K562 (cell line): ENCODE results near the gene NCOA3. TPM values are rescaled to one million over a fixed set of nuclear protein-coding genes. Genes with fewer than 3 reads are reported as not detected.

ENCODE experiments used
- ATAC-seq: fragments of 200-7000 bp; cut with Tn5 transposase; 3 replicates; pipeline ENCODE4 v1.9.1; 2020; ENCODE audit warnings: moderate library complexity
- BruUV-seq: library from RNA; stranded (reverse); fragments of 400-500 nt; replicated peaks from 2 replicates; lab custom pipeline; 2021; lab: Mats Ljungman, UMichigan
- CTCF ChIA-PET: fragments of 300-600 bp; formaldehyde crosslinking; extraction: SDS; loops from one replicate; lab custom pipeline; 2021; ENCODE audit warnings: low intra/inter-chr PET ratio; lab: Yijun Ruan, JAX
- POLR2A ChIA-PET: fragments of 300-600, 350-650 bp; sonication (Branson Sonifier 250); formaldehyde crosslinking; extraction: SDS; loops from one replicate; lab custom pipeline; 2021; ENCODE audit warnings: antibody characterized with exemption, inconsistent platforms; lab: Yijun Ruan, JAX
- DNase-seq, 4 experiments: peaks; one replicate each; pipeline versions ENCODE4 v3.0.0 to v3.0.0-alpha.2; 2011 to 2018; ENCODE audit warnings: low spot score in 3 of 4, mixed read lengths in 3 of 4; ENCODE audit errors: extremely low read depth in 1 of 4
- FAIRE-seq: peaks from 2 replicates; lab custom pipeline; 2011; peaks lifted over from hg19 to GRCh38; lab: Jason Lieb, UNC
- H2AFZ ChIP-seq: 2 replicates; pipeline ENCODE4 v1.6.0; 2011; ENCODE audit warnings: low read depth, low read length, control low read depth, inconsistent platforms
- H3K27ac ChIP-seq: fragments of 200-600 bp; 3 replicates; pipeline ENCODE4 v1.8.0; 2011; ENCODE audit warnings: low read depth, mild to moderate bottlenecking, control low read depth, inconsistent platforms, low read length, moderate library complexity, mixed read lengths; ENCODE audit errors: extremely low read depth
- H3K27me3 ChIP-seq, 2 experiments: fragments of 300-600 bp in 1 of 2; 2 replicates in 1 of 2; 3 replicates in 1 of 2; pipeline versions ENCODE4 v1.6.0 to v1.8.0; 2011; ENCODE audit warnings: inconsistent platforms in 2 of 2, low read length in 2 of 2, mild to moderate bottlenecking in 1 of 2, mixed read lengths in 1 of 2, moderate library complexity in 1 of 2; ENCODE audit not compliant: control insufficient read depth in 2 of 2, insufficient read depth in 2 of 2
- H3K36me3 ChIP-seq: fragments of 300-600 bp; 3 replicates; pipeline ENCODE4 v1.8.0; 2011; ENCODE audit warnings: mild to moderate bottlenecking, low read length, inconsistent platforms; ENCODE audit not compliant: control insufficient read depth, insufficient read depth
- H3K4me1 ChIP-seq, 2 experiments: fragments of 200-600 bp in 1 of 2; replicated peaks in 1 of 2; 2 replicates in 1 of 2; 3 replicates in 1 of 2; pipeline versions ENCODE4 v1.5.1 to v1.8.0; 2011; ENCODE audit warnings: inconsistent platforms in 2 of 2, low read length in 2 of 2, mild to moderate bottlenecking in 1 of 2, mixed read lengths in 1 of 2, moderate library complexity in 1 of 2; ENCODE audit not compliant: control insufficient read depth in 2 of 2, insufficient read depth in 2 of 2
- H3K4me2 ChIP-seq: 2 replicates; pipeline ENCODE4 v1.6.1; 2011; ENCODE audit warnings: low read length, control low read depth, inconsistent platforms, mixed read lengths; ENCODE audit not compliant: insufficient read depth
- H3K4me3 ChIP-seq: fragments of 200-600 bp; sonication (generic), shearing (Covaris generic); 2 replicates; pipeline ENCODE4 v1.5.1; 2016; ENCODE audit warnings: control low read depth, inconsistent platforms
- H3K79me2 ChIP-seq: fragments of 200-600 bp; 3 replicates; pipeline ENCODE4 v1.8.0; 2011; ENCODE audit warnings: low read length, inconsistent platforms; ENCODE audit not compliant: control insufficient read depth, insufficient read depth
- H3K9ac ChIP-seq, 2 experiments: 2 replicates each; pipeline versions ENCODE4 v1.6.0 to v1.6.1; 2011; ENCODE audit warnings: low read depth in 2 of 2, low read length in 2 of 2, control low read depth in 1 of 2, inconsistent platforms in 1 of 2, mild to moderate bottlenecking in 1 of 2, mixed read lengths in 1 of 2; ENCODE audit not compliant: insufficient read depth in 1 of 2
- H3K9me1 ChIP-seq: one replicate; pipeline ENCODE4 v1.6.0; 2011; ENCODE audit warnings: inconsistent platforms, mild to moderate bottlenecking, low read length, moderate library complexity; ENCODE audit not compliant: control insufficient read depth, insufficient read depth
- H3K9me3 ChIP-seq: replicated peaks from 2 replicates; pipeline ENCODE4 v1.5.1; 2011; ENCODE audit warnings: low read depth, low read length, inconsistent platforms; ENCODE audit not compliant: control insufficient read depth, insufficient read depth
- H4K20me1 ChIP-seq: replicated peaks from 2 replicates; pipeline ENCODE4 v1.6.1; 2011; ENCODE audit warnings: low read length, inconsistent platforms, mixed read lengths; ENCODE audit not compliant: control insufficient read depth, insufficient read depth
- PML ChIP-seq: IDR thresholded peaks from 2 replicates; pipeline ENCODE4 v1.6.1; 2012; ENCODE audit warnings: low read length, inconsistent platforms
- WGBS: fragments of 100-300 bp; shearing (Covaris generic); methylation state at CpG from one replicate; pipeline ENCODE4 v1.1.6; 2016; ENCODE audit warnings: low coverage, mixed read lengths; ENCODE audit not compliant: insufficient coverage; ENCODE audit errors: missing lambda C conversion rate; 5-methylcytosine and 5-hydroxymethylcytosine counted together
- in situ Hi-C: fragments of 300-500 bp; cut with MboI; formaldehyde crosslinking; loops from 4 replicates; pipeline ENCODE4 v1.15.0; 2018; ENCODE audit warnings: inconsistent platforms, mixed read lengths
- intact Hi-C: fragments of 100-400 bp; cut with micrococcal nuclease; formaldehyde crosslinking; loops from 2 replicates; pipeline ENCODE4 v1.14.2; 2022
- polyA plus RNA-seq, 8 experiments: library from polyadenylated mRNA; depleted of rRNA in 4 of 8; stranded (reverse) in 5 of 8; unstranded in 3 of 8; fragments of >200 nt; fragmentation: Nextera tagmentation in 2 of 8; fragmentation: Illumina TruSeq in 1 of 8; extraction: Ambion mirVana in 2 of 8; extraction: Trizol in 1 of 8; gene quantifications; 2 replicates each; pipeline versions ENCODE4 v1.2.1 to v1.2.3, GENCODE V29; 2011 to 2014; ENCODE audit warnings: inconsistent platforms in 1 of 8, missing spikeins in 1 of 8
- total RNA-seq, 7 experiments: library from RNA; depleted of rRNA in 6 of 7; stranded (reverse); fragments of >200 nt in 6 of 7; fragmentation: Illumina TruSeq in 2 of 7; extraction: Trizol in 2 of 7; gene quantifications; 2 replicates each; pipeline versions ENCODE4 v1.2.1 to v1.2.3, GENCODE V29; 2011 to 2021; ENCODE audit warnings: low replicate concordance in 1 of 7
- TF ChIP-seq, protein P1 (sequence below), 3 experiments: fragments of 200-800 bp in 1 of 3; fragments of 250-450 bp in 1 of 3; fragments of 450-650 bp in 1 of 3; sonication (Bioruptor Pico) in 1 of 3; sonication (Bioruptor generic) in 1 of 3; formaldehyde crosslinking in 1 of 3; IDR thresholded peaks; 2 replicates each; pipeline versions ENCODE4 v1.6.1 to v1.8.0; 2016 to 2022; ENCODE audit warnings: mild to moderate bottlenecking in 2 of 3, missing genetic modification characterization in 2 of 3, missing compliant biosample characterization in 1 of 3, moderate library complexity in 1 of 3

The NCOA3 gene
- total and polyA plus RNA-seq, 9 of the 15 experiments (the other 6 are each of a cell fraction or from before 2014, with no cell fraction given) = 3.2 to 24.3 (median 14.4) TPM

DNA sequence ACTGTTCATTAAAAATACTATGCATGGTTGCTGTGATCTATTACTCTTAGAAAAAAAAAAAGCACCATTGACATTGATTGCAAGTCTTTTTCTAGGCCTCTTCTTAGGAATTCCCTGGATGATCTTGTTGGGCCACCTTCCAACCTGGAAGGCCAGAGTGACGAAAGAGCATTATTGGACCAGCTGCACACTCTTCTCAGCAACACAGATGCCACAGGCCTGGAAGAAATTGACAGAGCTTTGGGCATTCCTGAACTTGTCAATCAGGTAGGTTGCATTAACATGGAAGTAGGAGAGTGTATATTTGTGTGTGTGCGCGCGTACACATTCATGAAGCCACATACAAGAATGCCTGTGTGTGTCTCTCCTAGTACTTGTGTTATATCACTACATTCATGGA, 140.4 kb downstream of the NCOA3 start:
- in situ Hi-C loops (no loop called here), intact Hi-C loops (no loop called here)
- Histone ChIP-seq H4K20me1 (no peaks in the 10 kb centered on the region; the same call in 1 of the 2 replicates), H3K9me3 (no peaks in the 10 kb centered on the region), H3K4me1 (no peaks in the 10 kb centered on the region), H3K27me3 (no peaks in the 10 kb centered on the region), H3K27ac (no peak overlapping the region), H3K4me3 (no peak overlapping the region), H2AFZ (no peak overlapping the region), H3K4me2 (no peak overlapping the region), H3K9me1 (no peaks in the 10 kb centered on the region), H3K79me2 (no peaks in the 10 kb centered on the region), H3K9ac (no peak overlapping the region), H3K36me3 (peaks cover 69% of the 10 kb centered on the region)
- no TSS peak for BruUV-seq
- FAIRE-seq (no peak), DNase-seq (no peak), ATAC-seq (no peak)
- WGBS = 98% methylated on average over 4 of the region's 4 CpGs
- TF ChIP-seq PML = no peak
- TF ChIP-seq, protein P1, sequence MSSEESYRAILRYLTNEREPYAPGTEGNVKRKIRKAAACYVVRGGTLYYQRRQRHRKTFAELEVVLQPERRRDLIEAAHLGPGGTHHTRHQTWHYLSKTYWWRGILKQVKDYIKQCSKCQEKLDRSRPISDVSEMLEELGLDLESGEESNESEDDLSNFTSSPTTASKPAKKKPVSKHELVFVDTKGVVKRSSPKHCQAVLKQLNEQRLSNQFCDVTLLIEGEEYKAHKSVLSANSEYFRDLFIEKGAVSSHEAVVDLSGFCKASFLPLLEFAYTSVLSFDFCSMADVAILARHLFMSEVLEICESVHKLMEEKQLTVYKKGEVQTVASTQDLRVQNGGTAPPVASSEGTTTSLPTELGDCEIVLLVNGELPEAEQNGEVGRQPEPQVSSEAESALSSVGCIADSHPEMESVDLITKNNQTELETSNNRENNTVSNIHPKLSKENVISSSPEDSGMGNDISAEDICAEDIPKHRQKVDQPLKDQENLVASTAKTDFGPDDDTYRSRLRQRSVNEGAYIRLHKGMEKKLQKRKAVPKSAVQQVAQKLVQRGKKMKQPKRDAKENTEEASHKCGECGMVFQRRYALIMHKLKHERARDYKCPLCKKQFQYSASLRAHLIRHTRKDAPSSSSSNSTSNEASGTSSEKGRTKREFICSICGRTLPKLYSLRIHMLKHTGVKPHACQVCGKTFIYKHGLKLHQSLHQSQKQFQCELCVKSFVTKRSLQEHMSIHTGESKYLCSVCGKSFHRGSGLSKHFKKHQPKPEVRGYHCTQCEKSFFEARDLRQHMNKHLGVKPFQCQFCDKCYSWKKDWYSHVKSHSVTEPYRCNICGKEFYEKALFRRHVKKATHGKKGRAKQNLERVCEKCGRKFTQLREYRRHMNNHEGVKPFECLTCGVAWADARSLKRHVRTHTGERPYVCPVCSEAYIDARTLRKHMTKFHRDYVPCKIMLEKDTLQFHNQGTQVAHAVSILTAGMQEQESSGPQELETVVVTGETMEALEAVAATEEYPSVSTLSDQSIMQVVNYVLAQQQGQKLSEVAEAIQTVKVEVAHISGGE (CRISPR knock-in tag; IDR thresholded peaks at IDR 0.05) = peak in 1 of 3 experiments; percentile 61; a peak in 2 of 6 replicates
- CTCF ChIA-PET = no interaction called here
- POLR2A ChIA-PET = no interaction called here
